DOHH2 (cell line): ENCODE data around the gene AKIRIN2.

Source experiments
- H3F3A ChIP-seq: fragments of 200-600 bp; sonication (generic), shearing (Covaris generic); 2 replicates; pipeline ENCODE4 v1.6.0; 2016; ENCODE audit warnings: antibody characterized with exemption, mild to moderate bottlenecking; ENCODE audit not compliant: control insufficient read depth, insufficient read depth
- H3K27ac ChIP-seq: fragments of 200-600 bp; sonication (generic); 2 replicates; pipeline ENCODE4 v1.5.1; 2014; ENCODE audit warnings: low read depth, mild to moderate bottlenecking, low read length, moderate library complexity
- H3K27me3 ChIP-seq: fragments of 200-600 bp; sonication (generic); 2 replicates; pipeline ENCODE4 v1.6.1; 2014; ENCODE audit warnings: mild to moderate bottlenecking, low read length, mixed read lengths; ENCODE audit not compliant: control insufficient read depth
- H3K36me3 ChIP-seq: fragments of 200-600 bp; sonication (generic); 2 replicates; pipeline ENCODE4 v1.6.1; 2014; ENCODE audit warnings: mild to moderate bottlenecking, low read length, moderate library complexity, mixed read lengths; ENCODE audit not compliant: control insufficient read depth
- H3K4me1 ChIP-seq: fragments of 200-600 bp; sonication (generic); 2 replicates; pipeline ENCODE4 v1.6.1; 2014; ENCODE audit warnings: mild to moderate bottlenecking, low read length, mixed read lengths; ENCODE audit not compliant: control insufficient read depth
- H3K4me2 ChIP-seq: fragments of 200-600 bp; sonication (generic); 2 replicates; pipeline ENCODE4 v1.6.0; 2014; ENCODE audit warnings: mild to moderate bottlenecking, low read length, moderate library complexity
- H3K4me3 ChIP-seq: fragments of 200-600 bp; sonication (generic); 2 replicates; pipeline ENCODE4 v1.5.1; 2014; ENCODE audit warnings: mild to moderate bottlenecking, low read length, mixed read lengths
- H3K79me2 ChIP-seq: fragments of 200-600 bp; sonication (generic); 2 replicates; pipeline ENCODE4 v1.6.1; 2014; ENCODE audit warnings: mild to moderate bottlenecking, low read length, mixed read lengths; ENCODE audit not compliant: control insufficient read depth
- H3K9me2 ChIP-seq: fragments of 200-600 bp; sonication (generic); replicated peaks from 2 replicates; pipeline ENCODE4 v1.6.1; 2014; ENCODE audit warnings: mild to moderate bottlenecking, low read length, mixed read lengths; ENCODE audit not compliant: control insufficient read depth
- H3K9me3 ChIP-seq: fragments of 200-600 bp; sonication (generic); 2 replicates; pipeline ENCODE4 v1.6.1; 2014; ENCODE audit warnings: antibody characterized with exemption, low read length, mixed read lengths; ENCODE audit not compliant: control insufficient read depth, insufficient read depth
- H4K20me1 ChIP-seq: fragments of 200-600 bp; sonication (generic); 2 replicates; pipeline ENCODE4 v1.6.0; 2014; ENCODE audit warnings: low read depth, mild to moderate bottlenecking, antibody characterized with exemption, low read length, moderate library complexity; ENCODE audit not compliant: control insufficient read depth, insufficient read depth
- CTCF ChIP-seq: fragments of 200-600 bp; sonication (generic); IDR thresholded peaks from one replicate; pipeline ENCODE4 v1.5.1; 2014; ENCODE audit warnings: antibody characterized with exemption, mild to moderate bottlenecking, low read depth, low read length; ENCODE audit not compliant: poor library complexity, severe bottlenecking
- EZH2phosphoT487 ChIP-seq: fragments of 200-600 bp; sonication (generic); IDR thresholded peaks from 2 replicates; pipeline ENCODE4 v1.6.1; 2017; ENCODE audit warnings: borderline replicate concordance, mild to moderate bottlenecking, antibody characterized with exemption, low read length, moderate library complexity, mixed read lengths

AKIRIN2 gene

GRCh38 chr6:87639373-87639772 is 62.7 kb downstream of the AKIRIN2 start:
- Histone ChIP-seq H3K9me2 (no peaks in the 10 kb centered on the region), H3K79me2 (no peaks in the 10 kb centered on the region), H3K4me1 (peaks cover 8% of the 10 kb centered on the region), H3K36me3 (peaks cover 33% of the 10 kb centered on the region), H3K4me2 (no peak overlapping the region), H4K20me1 (no peaks in the 10 kb centered on the region), H3F3A (no peaks in the 10 kb centered on the region), H3K9me3 (no peaks in the 10 kb centered on the region), H3K27me3 (no peaks in the 10 kb centered on the region), H3K27ac (no peak overlapping the region), H3K4me3 (no peak overlapping the region)
- TF ChIP-seq CTCF = no peak
- no peak for TF ChIP-seq EZH2phosphoT487

GRCh38 chr6:87637106-87637505 is 64.9 kb downstream of the AKIRIN2 start:
- no peaks in the 10 kb centered on the region for H3F3A ChIP-seq
- H3K9me2 ChIP-seq = no peaks in the 10 kb centered on the region
- H3K36me3 ChIP-seq = peaks cover 44% of the 10 kb centered on the region
- TF ChIP-seq EZH2phosphoT487 = no peak
- no peak for TF ChIP-seq CTCF
- H3K27ac ChIP-seq = no peak overlapping the region
- no peaks in the 10 kb centered on the region for H3K9me3 ChIP-seq
- H3K27me3 ChIP-seq = no peaks in the 10 kb centered on the region
- H3K4me2 ChIP-seq = no peak overlapping the region
- H3K4me3 ChIP-seq = no peak overlapping the region
- H3K79me2 ChIP-seq = no peaks in the 10 kb centered on the region
- peaks cover 8% of the 10 kb centered on the region for H3K4me1 ChIP-seq
- no peaks in the 10 kb centered on the region for H4K20me1 ChIP-seq

DNA sequence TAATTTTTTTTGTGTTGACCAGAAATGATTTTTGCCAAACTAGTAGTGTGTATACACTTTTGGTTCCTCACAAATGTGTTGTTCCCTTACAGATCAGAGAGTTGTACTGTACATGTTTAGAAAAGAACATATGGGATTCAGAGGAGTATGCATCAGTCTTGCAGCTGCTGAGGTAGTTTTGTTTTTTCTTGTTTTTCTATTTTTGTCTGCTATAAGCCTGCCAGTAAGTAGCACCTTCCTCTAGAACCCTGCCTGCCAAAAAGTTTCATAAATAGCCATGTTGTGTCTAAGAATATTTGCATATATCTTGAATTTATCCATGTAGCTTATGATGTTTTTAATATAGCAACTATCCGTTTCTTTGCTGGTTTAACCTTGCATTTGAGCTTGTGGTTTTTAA is 65.7 kb downstream of the AKIRIN2 start:
- H3K79me2 ChIP-seq = no peaks in the 10 kb centered on the region
- H3K27me3 ChIP-seq = no peaks in the 10 kb centered on the region
- TF ChIP-seq EZH2phosphoT487 = no peak
- no peak for TF ChIP-seq CTCF
- peak overlapping the region; percentile 1; the same call in 1 of the 2 replicates for H3K4me2 ChIP-seq
- H3K9me3 ChIP-seq = no peaks in the 10 kb centered on the region
- H3K9me2 ChIP-seq = no peaks in the 10 kb centered on the region
- peaks cover 44% of the 10 kb centered on the region for H3K36me3 ChIP-seq
- H4K20me1 ChIP-seq = no peaks in the 10 kb centered on the region
- H3K4me3 ChIP-seq = no peak overlapping the region
- no peak overlapping the region for H3K27ac ChIP-seq
- peaks cover 8% of the 10 kb centered on the region for H3K4me1 ChIP-seq
- no peaks in the 10 kb centered on the region for H3F3A ChIP-seq

DNA sequence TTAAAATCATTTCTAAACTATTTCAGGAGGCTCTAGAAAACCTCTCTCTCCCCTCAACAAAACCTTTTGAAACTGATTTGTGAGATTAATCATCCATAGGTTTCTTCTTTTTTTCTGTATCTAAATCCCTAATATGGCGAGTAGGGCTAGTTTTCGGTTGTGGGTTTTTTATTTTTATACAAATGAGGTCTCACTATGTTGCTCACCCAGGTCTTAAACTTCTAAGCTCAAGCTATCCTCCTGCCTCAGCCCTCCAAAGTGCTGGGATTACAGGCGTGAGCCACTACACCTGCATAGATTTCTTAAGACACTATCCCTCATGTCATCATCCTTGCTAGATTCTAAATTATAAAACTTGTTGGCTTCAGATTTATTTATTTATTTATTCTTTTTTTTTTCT is 68.2 kb downstream of the AKIRIN2 start:
- no peaks in the 10 kb centered on the region for H4K20me1 ChIP-seq
- H3K79me2 ChIP-seq = no peaks in the 10 kb centered on the region
- TF ChIP-seq CTCF (no peak), EZH2phosphoT487 (no peak)
- H3K4me2 ChIP-seq = no peak overlapping the region
- peaks cover 8% of the 10 kb centered on the region for H3K4me1 ChIP-seq
- H3K4me3 ChIP-seq = no peak overlapping the region
- H3K27me3 ChIP-seq = no peaks in the 10 kb centered on the region
- no peaks in the 10 kb centered on the region for H3F3A ChIP-seq
- H3K36me3 ChIP-seq = peaks cover 47% of the 10 kb centered on the region
- no peak overlapping the region for H3K27ac ChIP-seq
- H3K9me3 ChIP-seq = no peaks in the 10 kb centered on the region
- H3K9me2 ChIP-seq = no peaks in the 10 kb centered on the region
